Fibroblast of the aortic adventitia (primary cell): ENCODE data around the gene MGAT5. TPM values are rescaled to one million over a fixed set of nuclear protein-coding genes. Genes with fewer than 3 reads are reported as not detected.

ENCODE experiments used
- DNase-seq: peaks from one replicate; pipeline ENCODE4 v3.0.0-alpha.2; 2010; ENCODE audit warnings: low read depth
- H3K4me3 ChIP-seq: 2 replicates; pipeline ENCODE4 v1.5.1; 2011; ENCODE audit warnings: low read depth, mild to moderate bottlenecking, control low read depth, low read length, moderate library complexity
- CTCF ChIP-seq: IDR thresholded peaks from 2 replicates; pipeline ENCODE4 v1.5.1; 2011; ENCODE audit warnings: mild to moderate bottlenecking, low read length, control low read depth, inconsistent platforms; ENCODE audit not compliant: insufficient read depth
- total RNA-seq: library from RNA; depleted of rRNA; stranded (reverse); fragments of >200 nt; gene quantifications from 2 replicates; pipeline ENCODE4 v1.2.3, GENCODE V29; 2012; ENCODE audit warnings: low replicate concordance

MGAT5 gene
- total RNA-seq, 1 donor: 46.5 TPM

DNA sequence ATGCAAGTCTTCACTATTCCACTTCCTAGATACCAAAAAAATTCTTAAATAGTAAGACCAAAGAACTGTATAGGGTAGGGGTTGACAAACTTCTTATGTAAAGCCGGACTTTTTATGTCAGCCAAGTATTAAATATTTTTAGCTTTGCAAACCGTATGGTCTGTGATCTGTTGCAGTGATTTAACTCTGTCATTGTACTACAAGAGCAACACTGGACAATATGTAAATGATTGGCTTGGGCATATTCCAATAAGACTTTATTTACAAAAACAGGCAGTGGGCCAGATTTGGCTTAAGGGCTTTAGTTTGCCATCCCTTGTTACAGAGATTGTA, 48.0 kb downstream of the MGAT5 start:
- peak overlapping the region; percentile 36 for H3K4me3 ChIP-seq
- DNase-seq: no peak

GRCh38 chr2:134304394-134305108, 50.7 kb downstream of the MGAT5 start:
- TF ChIP-seq CTCF: no peak
- no peak overlapping the region for H3K4me3 ChIP-seq
- DNase-seq: no peak

More for the DNA sequence above, 48.0 kb downstream of the MGAT5 start:
- no peak for TF ChIP-seq CTCF

DNA sequence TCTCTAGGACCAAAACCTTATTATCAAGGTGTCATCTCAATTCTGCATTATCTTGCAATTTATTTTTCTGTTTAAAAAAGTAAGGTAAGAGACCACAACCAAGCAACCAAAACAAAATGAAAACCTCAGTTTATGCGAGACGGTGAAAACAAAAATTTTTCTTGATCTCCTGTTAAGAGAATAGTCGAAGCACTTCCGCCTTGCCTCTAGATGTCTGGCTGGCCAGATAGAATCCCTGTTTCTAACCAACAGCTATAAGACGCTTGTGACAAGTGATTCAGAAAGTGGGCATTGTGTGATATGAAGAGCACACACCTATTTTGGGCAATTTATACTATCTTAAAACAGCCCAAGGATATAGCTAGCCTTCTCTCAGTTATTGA, 51.2 kb downstream of the MGAT5 start:
- no peak overlapping the region for H3K4me3 ChIP-seq
- no peak for TF ChIP-seq CTCF
- DNase-seq: no peak

- no peak overlapping the region for H3K4me3 ChIP-seq
- DNase-seq: no peak
- TF ChIP-seq CTCF: no peak
These were observed 52.6 kb downstream of the MGAT5 start for GRCh38 chr2:134306521-134306920.

DNA sequence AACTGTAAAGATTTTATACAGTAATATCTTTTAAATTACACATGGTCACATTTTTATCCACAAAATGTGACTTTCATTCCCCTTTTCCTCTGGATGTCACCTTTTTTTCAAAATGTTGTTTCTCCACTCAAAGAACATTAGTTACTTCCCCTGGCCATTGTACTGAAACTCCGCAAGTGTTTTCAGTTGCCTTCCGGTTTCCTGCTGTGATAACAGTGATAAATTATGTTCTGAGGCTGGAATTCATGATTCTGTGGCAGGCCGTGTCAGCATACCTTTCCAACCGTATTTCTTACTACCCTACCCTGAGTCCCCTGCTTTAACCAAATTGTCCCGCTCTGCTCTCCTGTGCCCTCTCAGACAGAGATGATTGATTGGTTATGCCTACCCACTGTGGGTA, 53.5 kb downstream of the MGAT5 start:
- TF ChIP-seq CTCF: no peak
- H3K4me3 ChIP-seq: no peak overlapping the region
- no peak for DNase-seq

GRCh38 chr2:134308474-134309385, 54.9 kb downstream of the MGAT5 start:
- no peak for TF ChIP-seq CTCF
- DNase-seq: no peak

More at GRCh38 chr2:134308474-134309385, 54.9 kb downstream of the MGAT5 start:
- no peak overlapping the region for H3K4me3 ChIP-seq
